ENCODE data around the gene GLI3.

Gene GLI3

DNA sequence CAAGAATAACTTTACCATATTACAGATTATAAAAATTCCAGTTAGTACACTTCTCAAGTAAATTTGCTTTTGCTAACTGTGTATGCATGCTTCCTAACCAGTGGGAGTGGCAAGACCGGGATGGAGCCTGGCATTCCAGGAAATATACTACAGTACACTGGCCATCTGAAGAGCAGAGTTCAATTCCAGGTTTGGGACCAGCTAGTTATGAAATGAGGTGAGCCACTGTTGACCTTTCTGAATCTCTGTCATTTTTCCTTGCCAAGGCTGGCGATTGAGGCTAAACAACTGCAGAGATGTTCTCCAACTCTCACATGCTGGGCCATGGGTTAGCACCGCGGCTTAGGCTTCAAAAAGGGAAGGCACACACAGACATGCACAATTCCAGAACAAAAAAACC lies 258.2 kb downstream of the GLI3 start:
- no peaks in the 10 kb centered on the region for H3K9me3 Mint-ChIP-seq
- peaks cover 80% of the 10 kb centered on the region for H3K36me3 Mint-ChIP-seq (ENCODE audit: low read depth)
- no peak overlapping the region for H3K27ac Mint-ChIP-seq
- H3K4me1 Mint-ChIP-seq: peaks cover 20% of the 10 kb centered on the region
- H3K4me3 Mint-ChIP-seq: no peak overlapping the region
- TF ChIP-seq, protein P1, sequence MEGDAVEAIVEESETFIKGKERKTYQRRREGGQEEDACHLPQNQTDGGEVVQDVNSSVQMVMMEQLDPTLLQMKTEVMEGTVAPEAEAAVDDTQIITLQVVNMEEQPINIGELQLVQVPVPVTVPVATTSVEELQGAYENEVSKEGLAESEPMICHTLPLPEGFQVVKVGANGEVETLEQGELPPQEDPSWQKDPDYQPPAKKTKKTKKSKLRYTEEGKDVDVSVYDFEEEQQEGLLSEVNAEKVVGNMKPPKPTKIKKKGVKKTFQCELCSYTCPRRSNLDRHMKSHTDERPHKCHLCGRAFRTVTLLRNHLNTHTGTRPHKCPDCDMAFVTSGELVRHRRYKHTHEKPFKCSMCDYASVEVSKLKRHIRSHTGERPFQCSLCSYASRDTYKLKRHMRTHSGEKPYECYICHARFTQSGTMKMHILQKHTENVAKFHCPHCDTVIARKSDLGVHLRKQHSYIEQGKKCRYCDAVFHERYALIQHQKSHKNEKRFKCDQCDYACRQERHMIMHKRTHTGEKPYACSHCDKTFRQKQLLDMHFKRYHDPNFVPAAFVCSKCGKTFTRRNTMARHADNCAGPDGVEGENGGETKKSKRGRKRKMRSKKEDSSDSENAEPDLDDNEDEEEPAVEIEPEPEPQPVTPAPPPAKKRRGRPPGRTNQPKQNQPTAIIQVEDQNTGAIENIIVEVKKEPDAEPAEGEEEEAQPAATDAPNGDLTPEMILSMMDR (IDR thresholded peaks at IDR 0.05): no peak
- DNase-seq: no peak
- no peaks in the 10 kb centered on the region for H3K27me3 Mint-ChIP-seq (ENCODE audit: low read depth, poor library complexity)

DNA sequence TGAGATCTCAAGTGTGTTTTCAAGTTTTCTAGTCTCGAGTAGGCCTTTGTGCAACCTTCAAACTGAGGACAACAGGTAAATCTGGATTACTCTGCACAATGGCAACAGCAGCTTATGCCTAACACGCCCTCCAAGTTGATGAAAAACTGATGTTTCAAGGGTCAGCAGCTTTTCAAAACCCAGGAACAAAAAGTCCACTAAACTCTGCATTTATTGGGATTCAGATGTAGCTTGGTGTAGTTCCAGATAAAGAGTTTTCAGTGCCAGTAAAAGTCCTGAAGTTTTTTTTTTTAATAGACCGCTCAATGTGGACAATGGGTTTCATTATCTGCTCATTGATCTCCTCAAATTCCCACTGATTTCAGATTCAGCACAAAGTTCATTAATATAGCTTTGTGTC lies 259.3 kb downstream of the GLI3 start:
- Mint-ChIP-seq H3K4me3 (no peak overlapping the region), H3K27me3 (ENCODE audit: low read depth, poor library complexity) (no peaks in the 10 kb centered on the region), H3K36me3 (ENCODE audit: low read depth) (peaks cover 78% of the 10 kb centered on the region), H3K4me1 (peaks cover 20% of the 10 kb centered on the region), H3K9me3 (no peaks in the 10 kb centered on the region), H3K27ac (peak overlapping the region; percentile 67)
- TF ChIP-seq, protein P1 (IDR thresholded peaks at IDR 0.05): no peak
- DNase-seq: no peak

DNA sequence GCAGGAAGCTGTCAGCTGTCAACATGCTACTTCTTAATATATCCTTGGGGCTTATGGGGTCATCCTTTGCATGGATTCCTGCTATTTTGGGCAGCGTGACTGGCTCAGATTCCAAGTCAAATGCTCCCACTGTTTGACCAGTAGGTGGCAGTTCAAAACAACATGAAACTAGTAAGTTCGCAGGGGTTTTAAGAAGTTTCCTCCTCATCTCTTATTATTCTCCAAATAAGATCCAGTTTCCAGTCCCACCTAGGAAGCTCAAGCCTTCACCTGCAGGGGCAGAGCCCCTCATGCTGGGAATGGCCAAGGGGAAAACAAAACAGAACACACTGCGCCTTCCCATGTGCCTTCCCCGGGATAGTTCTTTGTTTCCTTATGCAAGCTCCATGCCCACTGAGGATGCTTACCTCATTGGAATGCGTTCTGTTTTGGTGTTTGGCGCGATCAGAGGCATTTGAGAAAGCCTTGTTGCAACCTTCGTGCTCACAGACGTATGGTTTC lies 259.8 kb downstream of the GLI3 start:
- DNase-seq: peak; percentile 16
- TF ChIP-seq, protein P1 (IDR thresholded peaks at IDR 0.05): peak; percentile 48
- Mint-ChIP-seq H3K27ac (peak overlapping the region; percentile 33), H3K4me3 (no peak overlapping the region), H3K27me3 (ENCODE audit: low read depth, poor library complexity) (no peaks in the 10 kb centered on the region), H3K4me1 (peaks cover 20% of the 10 kb centered on the region), H3K36me3 (ENCODE audit: low read depth) (peaks cover 83% of the 10 kb centered on the region), H3K9me3 (no peaks in the 10 kb centered on the region)

DNA sequence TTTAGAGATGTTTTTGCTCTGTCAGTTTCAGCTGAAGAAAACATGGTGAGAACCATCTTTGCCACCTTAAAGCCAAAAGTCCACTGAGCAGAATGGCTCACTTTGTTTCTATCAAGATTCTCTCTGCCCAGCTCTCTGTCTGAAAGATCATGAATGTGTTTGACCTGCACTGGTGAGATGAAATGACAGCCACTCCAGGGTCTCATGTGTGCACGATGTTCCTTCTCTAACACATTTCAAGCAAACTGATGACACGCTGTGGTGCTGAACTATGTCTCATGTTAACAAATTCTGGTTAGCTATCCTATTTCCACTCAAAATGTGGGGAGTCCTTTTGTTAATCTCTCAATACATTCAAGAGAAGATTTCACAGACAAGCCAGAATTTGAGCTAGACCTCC lies 260.6 kb downstream of the GLI3 start:
- peaks cover 85% of the 10 kb centered on the region for H3K36me3 Mint-ChIP-seq (ENCODE audit: low read depth)
- H3K4me1 Mint-ChIP-seq: peaks cover 16% of the 10 kb centered on the region
- TF ChIP-seq, protein P1 (IDR thresholded peaks at IDR 0.05): no peak
- no peaks in the 10 kb centered on the region for H3K27me3 Mint-ChIP-seq (ENCODE audit: low read depth, poor library complexity)
- DNase-seq: no peak
- H3K4me3 Mint-ChIP-seq: no peak overlapping the region
- no peak overlapping the region for H3K27ac Mint-ChIP-seq
- no peaks in the 10 kb centered on the region for H3K9me3 Mint-ChIP-seq

DNA sequence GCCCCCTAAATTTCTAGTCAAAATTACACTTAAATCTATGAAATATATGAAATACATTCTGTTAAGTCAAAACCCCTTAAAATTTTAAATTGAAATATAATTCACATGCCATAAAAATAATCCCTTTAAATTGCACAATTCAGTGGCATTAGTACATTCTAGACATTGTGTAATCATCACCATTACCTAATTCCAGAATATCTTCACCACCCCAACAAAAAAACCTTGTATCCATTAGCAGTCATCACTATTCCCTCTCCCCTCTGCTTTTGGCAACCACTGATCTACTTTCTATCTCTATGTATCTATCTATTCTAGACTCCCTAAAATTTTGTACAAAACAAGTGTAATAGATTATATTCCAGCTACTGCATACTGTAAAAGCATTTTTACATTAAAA lies 261.2 kb downstream of the GLI3 start:
- no peak for DNase-seq
- Mint-ChIP-seq H3K27me3 (ENCODE audit: low read depth, poor library complexity) (no peaks in the 10 kb centered on the region), H3K27ac (no peak overlapping the region), H3K4me1 (peaks cover 12% of the 10 kb centered on the region), H3K4me3 (no peak overlapping the region), H3K36me3 (ENCODE audit: low read depth) (peaks cover 85% of the 10 kb centered on the region), H3K9me3 (no peaks in the 10 kb centered on the region)
- TF ChIP-seq, protein P1 (IDR thresholded peaks at IDR 0.05): no peak

DNA sequence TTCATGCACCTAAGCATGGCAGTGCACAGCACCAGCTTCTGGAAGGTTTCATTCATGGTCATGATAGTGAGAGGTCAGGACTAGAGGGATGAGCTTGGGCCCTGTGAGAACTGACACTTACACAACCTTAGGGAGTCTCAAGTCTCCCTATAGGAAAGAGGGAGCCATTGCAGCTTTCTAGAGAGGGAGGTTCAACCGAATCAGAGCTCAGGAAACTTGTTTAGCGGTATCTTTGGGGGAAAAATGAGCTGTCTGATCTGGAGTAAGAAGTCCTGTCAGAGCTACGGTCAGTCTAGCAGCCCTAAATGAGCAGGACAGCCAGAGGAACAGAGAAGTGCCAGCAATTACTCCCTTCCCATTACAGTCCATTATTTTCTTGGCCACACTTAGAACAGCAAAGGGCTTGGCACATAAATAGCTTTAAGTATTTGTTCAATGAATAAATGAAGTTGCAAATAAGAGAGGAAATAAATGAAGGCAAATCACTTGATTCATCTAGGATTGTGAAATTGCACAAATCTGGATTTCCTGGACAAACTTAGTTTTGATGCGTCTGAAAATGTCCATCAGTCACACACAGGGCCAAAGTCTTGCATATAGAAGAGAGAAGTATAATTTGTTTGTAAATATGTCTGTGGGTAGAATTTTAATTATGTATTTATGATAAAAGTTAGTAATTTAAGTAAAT lies 262.0 kb downstream of the GLI3 start:
- TF ChIP-seq, protein P1 (IDR thresholded peaks at IDR 0.05): no peak
- Mint-ChIP-seq H3K27ac (peak overlapping the region; percentile 10), H3K4me1 (peaks cover 4% of the 10 kb centered on the region), H3K9me3 (no peaks in the 10 kb centered on the region), H3K27me3 (ENCODE audit: low read depth, poor library complexity) (no peaks in the 10 kb centered on the region), H3K36me3 (ENCODE audit: low read depth) (peaks cover 81% of the 10 kb centered on the region), H3K4me3 (no peak overlapping the region)
- DNase-seq: no peak
